ENCODE measurements around the gene LRRC8D.

DNA sequence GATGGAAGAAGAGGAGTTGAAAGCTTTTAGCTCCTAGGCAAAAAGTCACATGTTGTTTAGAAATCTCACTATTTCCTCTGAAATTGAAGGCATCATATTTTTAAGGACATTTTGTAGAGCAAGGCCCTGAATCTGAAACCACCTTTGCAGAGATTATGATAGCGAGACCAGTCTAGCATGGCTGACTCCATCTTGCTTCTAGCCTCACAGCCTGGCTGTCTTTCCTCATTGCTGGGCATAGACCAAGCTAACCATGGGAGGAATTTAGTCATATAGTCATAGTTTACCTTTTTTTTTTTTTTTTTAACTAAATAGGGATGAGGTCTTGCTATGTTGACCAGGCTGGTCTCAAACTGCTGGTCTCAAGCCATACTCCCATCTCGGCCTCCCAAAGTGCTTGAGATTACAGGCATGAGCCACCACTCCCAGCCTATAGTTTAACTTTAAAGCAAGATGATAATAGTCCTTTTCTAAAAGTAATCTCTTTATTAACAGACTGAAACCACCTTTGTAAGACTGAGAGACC, 131.8 kb downstream of the LRRC8D start:
- TF ChIP-seq POLR2A (IDR thresholded peaks at IDR 0.05; ENCODE audit: low read length) = no peak
- no peak for TF ChIP-seq GATA1 (IDR thresholded peaks at IDR 0.05; ENCODE audit: low read depth, low read length)
